ENCODE results near the gene ZBTB4.

DNA sequence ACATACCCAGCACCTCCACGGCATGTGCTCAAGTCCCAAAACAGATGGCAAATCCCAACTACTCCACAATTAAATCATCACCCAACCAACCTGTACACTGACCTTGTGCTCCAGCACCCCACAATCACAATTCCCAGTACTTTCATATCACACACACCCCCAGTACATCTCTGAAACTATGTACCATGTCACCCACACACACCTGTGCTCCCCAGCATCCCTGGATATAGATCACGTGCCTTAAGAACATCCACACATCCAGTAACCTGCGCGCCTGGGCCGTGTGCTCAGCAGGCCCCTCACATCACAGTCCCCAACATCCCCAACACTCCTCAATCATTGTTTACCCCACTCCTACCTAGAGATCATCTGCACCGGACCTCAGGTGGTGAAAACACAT, 69.7 kb downstream of the ZBTB4 start:
- TF ChIP-seq, protein P1, sequence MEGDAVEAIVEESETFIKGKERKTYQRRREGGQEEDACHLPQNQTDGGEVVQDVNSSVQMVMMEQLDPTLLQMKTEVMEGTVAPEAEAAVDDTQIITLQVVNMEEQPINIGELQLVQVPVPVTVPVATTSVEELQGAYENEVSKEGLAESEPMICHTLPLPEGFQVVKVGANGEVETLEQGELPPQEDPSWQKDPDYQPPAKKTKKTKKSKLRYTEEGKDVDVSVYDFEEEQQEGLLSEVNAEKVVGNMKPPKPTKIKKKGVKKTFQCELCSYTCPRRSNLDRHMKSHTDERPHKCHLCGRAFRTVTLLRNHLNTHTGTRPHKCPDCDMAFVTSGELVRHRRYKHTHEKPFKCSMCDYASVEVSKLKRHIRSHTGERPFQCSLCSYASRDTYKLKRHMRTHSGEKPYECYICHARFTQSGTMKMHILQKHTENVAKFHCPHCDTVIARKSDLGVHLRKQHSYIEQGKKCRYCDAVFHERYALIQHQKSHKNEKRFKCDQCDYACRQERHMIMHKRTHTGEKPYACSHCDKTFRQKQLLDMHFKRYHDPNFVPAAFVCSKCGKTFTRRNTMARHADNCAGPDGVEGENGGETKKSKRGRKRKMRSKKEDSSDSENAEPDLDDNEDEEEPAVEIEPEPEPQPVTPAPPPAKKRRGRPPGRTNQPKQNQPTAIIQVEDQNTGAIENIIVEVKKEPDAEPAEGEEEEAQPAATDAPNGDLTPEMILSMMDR (IDR thresholded peaks at IDR 0.05; ENCODE audit: insufficient read depth, low read length, poor library complexity, severe bottlenecking): no peak
- no peak for TF ChIP-seq EZH2phosphoT487 (conservative IDR thresholded peaks at IDR 0.05; ENCODE audit: low read length)

All from SU-DHL-6 (cell line).